Urothelium cell line (cell line): ENCODE data around the gene SAP30BP.

Source experiments
- DNase-seq: peaks from one replicate; pipeline ENCODE4 v3.0.0; 2011; ENCODE audit warnings: low spot score, mixed read lengths
- FAIRE-seq: peaks from 2 replicates; lab custom pipeline; 2011; peaks lifted over from hg19 to GRCh38; lab: Jason Lieb, UNC

SAP30BP gene

DNA sequence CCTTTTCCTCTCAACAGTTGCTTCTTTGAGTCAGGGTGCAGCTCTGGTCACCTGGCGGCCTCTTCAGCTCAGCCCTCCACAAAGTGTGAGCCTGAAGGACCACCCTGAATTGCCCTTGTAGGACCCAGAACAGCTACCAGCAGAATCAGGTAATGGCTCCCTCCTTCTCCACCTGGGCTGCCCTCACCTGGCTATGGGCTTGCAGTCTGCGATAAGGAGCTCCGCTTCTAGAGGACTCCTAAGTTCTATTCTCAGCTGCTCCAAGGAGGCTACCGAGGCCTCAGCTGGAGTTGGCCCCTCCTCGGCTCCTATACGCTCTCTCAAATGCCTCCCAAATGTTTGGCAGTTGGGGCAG lies 20.5 kb upstream of the SAP30BP start:
- FAIRE-seq, result no peak

DNA sequence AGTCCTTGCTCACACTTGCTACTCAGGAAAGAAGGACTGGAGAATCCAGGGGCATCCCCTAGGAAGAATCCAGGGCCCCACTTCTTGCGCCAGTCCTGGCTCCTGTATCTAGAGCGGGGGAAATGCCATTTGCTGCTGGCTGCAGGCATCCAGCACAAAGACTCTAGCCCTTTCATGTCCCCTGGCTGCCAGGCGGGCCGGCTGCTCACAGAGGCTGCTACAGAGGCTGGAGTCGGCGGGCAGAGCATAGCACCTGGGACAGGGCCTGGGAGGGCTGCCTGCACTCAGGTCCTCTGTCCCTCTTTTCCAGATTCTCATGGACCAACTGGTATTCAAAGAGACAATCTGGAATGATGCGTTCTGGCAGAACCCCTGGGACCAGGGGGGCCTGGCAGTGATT lies 20.1 kb upstream of the SAP30BP start:
- FAIRE-seq (no peak), DNase-seq (no peak)

More for the DNA sequence above, 20.5 kb upstream of the SAP30BP start:
- no peak for DNase-seq

DNA sequence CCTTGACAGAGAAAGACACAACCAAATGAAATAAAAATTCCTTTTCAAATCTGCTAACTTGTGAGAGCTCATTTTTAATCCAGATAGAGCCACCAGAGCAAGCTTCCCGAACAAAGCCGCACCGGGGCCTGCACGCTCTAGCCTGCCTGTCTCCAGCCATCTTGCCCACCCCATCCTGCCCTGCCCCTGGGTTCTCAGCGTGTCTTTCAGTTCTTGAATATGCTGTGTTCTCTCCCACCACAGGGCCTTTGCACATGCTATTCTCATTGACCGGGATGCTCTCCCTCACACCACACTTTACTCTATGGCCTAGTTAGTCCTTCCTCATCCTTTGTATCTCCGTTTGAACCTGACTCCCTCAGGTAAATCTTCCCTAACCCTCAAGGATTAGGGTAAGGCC lies 19.2 kb upstream of the SAP30BP start:
- DNase-seq, result no peak
- no peak for FAIRE-seq

DNA sequence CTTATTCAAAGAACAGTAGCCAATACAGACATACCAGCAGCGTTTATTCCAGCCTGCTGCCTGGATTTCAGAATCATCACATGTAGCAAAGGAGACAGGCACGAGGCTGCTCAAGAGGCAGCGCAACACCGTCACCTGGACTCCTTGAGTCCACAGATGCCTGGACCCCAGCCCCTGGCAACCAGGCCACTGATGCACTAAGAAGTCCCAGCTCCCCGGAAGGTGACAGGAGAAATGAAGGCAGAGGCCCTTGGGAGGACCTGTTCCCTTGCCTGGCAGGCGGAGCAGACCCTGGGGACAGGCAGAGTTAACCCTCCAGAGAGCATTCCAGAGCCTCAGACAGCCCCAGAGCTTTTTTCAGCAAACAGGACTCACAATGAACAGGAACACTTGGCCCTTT lies 17.5 kb upstream of the SAP30BP start:
- no peak for FAIRE-seq
- no peak for DNase-seq

DNA sequence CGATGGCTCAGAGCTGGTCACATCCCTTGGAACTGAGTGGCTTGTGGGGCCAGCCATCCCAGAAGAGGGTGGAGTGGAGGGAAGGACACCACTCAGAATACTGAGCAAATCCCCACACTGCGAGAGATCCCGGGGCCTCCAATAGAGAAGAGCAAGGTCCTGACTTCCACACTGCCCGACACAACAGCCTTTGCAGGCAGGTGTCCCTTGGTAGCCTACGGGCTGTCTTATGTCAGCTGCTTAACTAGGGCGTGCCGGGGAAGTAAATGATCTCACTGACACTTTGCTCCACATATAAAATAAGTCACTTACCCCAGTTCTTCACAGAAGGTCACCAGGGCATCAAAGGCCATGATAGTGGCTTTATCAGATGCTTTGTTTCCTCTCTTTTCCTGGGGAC lies 16.3 kb upstream of the SAP30BP start:
- DNase-seq (no peak), FAIRE-seq (no peak)

DNA sequence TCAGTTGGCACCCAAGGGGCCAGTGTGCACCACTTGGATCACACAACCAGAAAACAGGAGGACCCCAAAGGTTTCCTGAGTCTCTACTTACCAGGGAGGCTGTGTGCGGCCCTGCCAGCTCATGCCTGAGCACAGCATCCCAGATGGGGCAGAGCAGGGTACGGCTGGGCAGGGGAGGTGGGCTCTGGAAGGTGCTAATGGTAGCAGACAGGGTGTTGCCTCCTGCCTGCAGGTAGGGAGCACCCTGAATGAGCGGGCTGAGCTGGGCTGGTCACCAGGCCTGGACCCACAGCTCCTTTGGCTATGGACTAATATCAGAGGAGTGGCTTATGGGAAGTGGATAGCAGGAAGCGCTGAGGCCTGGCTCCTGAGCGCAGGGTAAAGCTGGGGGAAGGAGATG lies 14.8 kb upstream of the SAP30BP start:
- peak; percentile 61 for FAIRE-seq
- no peak for DNase-seq

DNA sequence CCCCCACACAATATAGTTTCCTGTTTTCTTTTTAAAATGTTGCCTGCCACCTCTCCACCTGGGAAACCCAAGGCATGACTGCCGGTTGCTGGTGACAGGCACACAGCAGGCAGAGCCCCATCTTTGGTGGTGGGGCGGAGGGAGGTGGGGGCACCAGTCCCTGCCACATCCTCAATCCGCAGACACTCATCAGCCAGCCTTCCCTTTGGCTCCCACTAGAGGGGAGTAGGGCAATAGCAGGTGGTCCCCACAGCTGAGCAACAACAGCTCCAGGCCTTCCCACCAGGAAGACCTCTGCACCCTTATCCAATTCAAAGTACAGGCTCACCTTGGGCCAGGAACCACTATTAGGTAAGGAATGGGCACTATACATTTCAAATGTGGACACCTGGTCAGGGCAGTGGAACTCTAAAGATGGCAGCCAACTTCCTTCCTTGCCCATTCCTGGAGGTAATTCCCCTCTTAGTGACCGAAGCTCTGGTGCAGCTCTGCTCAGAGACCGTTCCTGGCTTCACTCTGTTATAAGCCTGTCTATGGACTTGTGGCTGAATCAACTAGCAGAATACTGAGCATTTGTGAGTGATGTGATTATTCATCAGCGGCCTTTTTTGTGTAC lies 14.1 kb upstream of the SAP30BP start:
- DNase-seq, result peak; percentile 69
- peak; percentile 85 for FAIRE-seq

DNA sequence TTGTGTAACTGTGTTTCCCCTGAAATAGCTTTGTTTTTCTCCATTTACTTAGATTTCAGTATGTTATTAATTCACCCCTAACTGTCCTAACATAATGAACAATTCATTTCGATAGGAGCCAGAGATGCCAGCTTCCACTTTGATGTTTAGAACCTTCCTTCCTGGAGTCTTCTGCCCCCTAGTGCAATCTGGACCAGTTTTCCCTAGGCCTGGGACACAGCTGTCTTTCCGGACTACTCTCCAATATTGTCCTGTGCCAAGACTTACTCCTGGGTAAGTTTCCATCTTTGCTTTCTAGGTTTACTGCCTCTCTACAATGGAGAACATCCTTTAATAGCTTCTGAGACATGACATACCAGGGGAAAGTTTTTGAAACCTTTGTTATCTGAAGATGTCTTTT lies 13.0 kb upstream of the SAP30BP start:
- FAIRE-seq (no peak), DNase-seq (no peak)

DNA sequence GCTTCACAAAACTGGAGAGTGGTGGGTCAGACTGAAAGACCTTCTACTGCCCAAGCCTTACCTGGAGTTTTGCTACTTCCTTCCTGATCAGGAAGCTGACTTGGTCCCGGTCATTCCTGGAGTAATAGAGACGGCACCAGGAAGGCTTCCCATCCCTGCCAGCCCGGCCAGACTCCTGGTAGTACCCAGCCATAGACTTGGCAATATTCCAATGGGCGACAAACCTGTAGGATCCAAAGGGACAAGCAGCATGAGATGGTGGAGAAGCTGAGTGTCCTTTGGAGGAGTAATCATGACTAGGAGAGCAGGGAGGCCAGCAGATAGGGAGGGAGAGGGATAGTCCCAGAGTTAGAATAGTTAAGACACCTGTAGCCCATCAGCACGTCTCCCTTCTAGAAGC lies 8.9 kb upstream of the SAP30BP start:
- DNase-seq, result no peak
- FAIRE-seq, result no peak

DNA sequence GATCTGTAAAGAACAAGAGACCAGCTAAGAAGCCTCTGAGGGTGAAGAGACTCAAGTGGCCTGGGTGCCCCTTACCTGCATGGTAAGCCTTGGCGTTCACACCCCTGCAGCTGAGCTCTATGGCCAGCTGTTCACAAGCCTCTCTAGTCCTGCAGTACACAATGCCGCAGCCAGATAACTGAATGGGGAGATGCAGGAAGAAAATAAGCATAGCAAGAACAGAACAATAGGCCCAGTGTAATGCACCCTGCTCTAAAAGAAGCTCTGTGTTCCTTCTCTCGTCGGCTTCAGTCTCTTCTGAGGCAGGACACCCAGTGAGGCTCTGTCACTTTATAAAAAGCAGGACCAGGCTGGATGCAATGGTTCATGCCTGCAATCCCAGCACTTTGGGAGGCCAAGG lies 5.6 kb upstream of the SAP30BP start:
- FAIRE-seq (no peak), DNase-seq (no peak)

DNA sequence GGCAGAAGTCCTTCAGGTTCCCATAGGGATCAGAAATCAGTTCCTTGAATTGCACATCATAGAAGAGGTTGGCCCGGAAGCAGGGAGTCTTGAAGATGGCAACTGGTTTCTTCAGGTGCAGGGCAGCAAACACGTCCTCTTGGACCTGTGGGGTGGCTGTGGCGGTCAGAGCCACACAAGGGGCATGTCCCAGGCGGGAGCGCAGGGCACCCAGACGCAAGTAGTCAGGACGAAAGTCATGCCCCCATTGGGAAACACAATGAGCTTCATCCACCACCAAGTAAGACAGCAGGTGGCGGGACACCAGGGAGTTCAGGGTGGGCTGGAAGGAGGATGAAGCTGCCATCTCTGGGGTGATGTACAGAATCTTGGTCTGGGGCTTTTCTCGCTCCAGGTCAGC lies 4.6 kb upstream of the SAP30BP start:
- FAIRE-seq, result no peak
- DNase-seq, result no peak

DNA sequence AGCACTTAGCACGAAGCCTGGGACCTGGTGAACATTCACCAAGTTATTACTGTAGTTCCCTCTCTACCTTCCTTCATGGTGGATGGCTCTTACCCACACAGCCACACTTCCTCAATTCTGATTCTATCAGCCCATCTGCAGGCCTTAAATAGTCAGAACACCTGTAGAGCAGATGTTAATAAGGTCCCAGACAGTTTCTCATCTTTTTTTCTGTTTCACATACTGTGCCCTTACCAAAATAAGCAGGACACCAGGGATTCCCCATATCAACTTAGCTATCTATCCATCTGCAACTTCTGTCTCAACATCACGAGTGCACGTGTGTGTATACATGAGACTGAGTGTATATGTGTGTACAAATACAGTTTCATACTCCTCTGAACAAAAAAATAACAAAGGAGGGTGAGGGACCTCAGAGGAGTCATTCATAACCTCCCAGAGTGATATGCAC lies 3.0 kb upstream of the SAP30BP start:
- FAIRE-seq (no peak), DNase-seq (no peak)

DNA sequence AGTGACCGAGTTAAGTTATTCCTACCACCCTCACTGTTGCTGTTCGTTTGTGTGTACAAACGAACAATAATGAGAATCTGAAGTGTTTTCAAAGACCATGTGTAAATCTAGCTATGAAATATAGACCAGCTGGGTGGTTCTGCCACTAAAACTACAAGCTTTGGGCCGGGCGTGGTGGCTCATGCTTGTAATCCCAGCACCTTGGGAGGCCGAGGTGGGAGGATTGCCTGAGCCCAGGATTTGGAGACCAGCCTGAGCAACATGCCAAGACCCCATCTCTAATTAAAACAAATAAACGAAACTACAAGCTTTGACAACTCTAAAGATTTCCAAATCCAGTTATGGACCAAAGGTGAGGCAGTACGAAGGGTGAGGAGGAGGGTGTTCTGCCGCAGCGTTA lies 1.2 kb upstream of the SAP30BP start:
- DNase-seq (no peak), FAIRE-seq (no peak)

DNA sequence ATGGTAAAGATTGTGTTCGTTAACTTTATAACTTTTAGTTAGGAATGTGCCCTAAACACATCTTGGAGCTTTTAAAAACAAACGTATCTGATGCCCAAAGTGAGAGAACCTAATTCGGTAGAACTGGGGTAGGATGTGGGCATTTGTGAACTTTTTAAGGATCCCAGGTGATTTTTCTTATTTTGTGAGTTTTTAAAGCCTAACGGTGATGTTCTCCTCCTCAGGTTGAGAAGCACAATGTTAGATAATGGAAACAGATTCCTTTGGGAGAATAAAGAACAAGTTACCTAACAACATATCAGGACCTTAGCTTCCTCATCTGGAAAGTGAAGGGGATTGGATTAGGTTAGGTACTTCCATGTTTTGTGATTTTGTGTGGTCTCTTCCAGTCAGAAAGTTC lies 687 bp downstream of the SAP30BP start:
- DNase-seq (no peak), FAIRE-seq (no peak)

DNA sequence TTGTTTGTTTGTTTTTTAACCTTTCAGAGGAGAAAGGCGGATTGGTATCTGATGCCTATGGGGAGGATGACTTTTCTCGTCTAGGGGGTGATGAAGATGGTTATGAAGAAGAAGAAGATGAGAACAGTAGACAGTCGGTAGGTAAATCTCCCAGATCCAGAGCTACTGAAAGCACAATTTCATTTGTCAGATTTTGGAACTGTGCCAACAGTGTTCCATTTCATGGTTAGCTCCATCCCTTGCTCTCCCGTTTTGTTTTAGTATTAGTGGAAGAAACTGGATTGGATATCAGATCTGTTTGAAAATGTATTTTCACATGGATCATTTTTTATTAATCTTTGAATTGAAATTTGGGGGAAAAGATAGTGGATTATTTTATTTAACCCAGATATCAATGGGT lies 1.4 kb downstream of the SAP30BP start:
- no peak for DNase-seq
- FAIRE-seq, result no peak

DNA sequence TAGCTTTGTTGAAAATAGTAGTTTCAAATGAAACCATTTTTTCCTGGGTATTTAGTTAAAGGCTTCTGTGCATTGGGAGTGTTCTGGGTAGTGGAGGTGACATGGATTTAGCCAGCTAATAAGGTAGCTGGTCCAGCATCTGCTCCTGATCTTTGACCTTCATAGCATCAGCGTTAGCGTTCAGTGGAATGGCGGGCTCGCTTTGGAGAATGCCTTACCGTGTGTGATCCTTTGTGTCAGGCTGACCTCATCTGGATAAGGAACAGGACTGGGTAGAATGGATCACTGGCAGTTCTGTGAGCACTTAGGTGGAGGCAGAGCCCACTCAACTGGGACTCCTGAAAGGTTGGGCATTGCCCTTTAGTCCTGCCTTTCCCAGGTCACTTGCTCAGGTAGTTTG lies 3.7 kb downstream of the SAP30BP start:
- DNase-seq (no peak), FAIRE-seq (no peak)

DNA sequence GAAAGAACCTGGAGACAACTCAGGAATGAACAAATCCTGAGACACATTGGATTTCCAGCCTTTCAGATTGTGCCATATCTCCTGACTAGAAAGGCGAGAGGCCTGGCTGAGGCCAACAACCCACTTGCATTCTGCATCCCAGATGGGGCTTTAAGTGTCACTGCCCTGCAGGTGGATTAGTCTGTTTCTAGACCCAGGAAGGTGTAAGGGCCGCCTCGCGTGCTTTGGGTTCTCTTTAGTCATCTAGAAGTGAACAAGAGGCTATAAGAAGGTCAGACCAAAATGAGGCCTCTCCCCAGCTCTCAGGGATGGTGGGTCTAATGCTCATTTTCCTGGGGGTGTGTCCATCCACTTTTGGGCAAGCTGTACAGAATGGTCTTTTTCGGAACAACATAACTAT lies 4.9 kb downstream of the SAP30BP start:
- DNase-seq (no peak), FAIRE-seq (no peak)

DNA sequence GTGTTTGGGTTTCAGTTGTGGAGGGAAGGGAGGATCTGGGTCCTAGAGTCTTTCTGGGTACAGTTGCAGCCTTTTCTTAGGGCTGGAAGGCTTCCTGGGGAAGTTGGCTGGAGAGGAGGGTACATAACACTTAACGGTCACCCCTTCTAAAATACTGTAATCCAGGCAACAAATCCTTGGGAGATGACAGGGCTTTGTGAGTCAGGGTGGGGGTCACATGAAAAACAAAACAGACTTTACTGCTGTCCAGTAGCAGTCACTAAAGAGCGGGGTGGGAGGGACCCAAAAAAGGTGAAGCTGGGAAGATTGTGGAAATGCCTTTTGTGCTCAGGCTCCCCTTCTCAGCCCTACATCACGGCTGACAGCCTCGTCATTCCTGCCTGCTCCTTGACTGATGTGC lies 6.3 kb downstream of the SAP30BP start:
- DNase-seq, result no peak
- no peak for FAIRE-seq

DNA sequence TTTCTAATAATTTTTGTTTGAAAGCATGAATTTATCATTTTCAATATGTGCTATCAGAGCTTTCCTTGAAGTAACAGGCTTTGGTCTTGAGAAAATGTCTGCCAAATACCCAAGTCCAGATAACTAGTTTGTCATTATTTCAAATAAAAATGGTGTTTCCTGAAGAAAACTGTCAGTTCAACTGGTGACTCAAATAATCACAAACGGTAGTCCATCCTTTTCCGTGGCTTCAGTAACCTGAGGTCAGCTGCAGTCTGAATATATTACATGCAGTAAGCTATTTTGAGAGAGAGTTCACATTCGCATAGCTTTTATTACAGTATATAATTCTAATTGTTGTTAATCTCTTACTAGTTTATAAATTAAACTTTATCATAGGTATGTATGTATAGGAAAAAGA lies 9.3 kb downstream of the SAP30BP start:
- DNase-seq, result no peak
- no peak for FAIRE-seq

DNA sequence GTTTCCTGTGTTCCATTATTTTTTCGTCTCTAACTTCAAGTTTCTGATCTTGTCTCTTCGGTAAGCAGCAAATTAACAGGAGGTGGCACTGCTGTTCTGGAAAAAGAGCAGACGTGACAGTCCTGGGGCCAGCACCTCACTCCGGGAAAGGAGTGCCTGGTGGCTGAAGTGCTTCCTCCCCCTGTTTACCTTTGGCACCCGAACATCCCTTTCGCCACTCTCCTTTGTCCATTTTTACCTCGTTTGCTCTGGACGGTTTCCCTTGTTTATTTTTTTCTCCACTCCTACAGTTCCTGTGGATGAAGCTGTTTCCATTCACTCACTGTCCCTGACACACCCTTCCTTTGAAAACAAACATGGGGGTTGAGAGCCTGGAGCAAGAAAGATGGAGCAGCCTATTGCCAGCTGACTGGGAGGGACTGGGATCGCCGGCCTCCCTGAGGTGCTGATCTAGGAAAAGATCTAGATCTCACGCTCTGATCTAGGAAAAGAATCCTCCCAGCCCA lies 12.6 kb downstream of the SAP30BP start:
- no peak for FAIRE-seq
- DNase-seq, result no peak

DNA sequence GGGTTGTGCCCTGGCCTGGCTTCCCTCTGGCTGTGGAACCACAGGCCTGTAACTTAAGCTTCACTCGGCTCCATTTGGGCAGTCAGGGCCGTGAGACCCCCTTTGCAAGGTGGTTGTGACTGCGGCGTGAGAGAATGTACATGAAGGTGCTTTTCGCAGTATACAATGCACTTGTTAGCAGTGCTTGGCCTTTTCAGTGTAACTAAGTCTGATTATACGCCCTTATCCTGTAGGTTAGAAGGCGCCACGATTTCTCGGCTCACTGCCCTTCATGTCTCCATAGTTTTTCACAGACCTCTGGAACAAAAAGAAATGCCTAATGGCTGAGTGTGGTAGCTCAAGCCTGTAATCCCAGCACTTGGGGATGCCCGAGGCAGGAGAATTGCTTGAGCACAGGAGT lies 13.3 kb downstream of the SAP30BP start:
- DNase-seq, result no peak
- no peak for FAIRE-seq

DNA sequence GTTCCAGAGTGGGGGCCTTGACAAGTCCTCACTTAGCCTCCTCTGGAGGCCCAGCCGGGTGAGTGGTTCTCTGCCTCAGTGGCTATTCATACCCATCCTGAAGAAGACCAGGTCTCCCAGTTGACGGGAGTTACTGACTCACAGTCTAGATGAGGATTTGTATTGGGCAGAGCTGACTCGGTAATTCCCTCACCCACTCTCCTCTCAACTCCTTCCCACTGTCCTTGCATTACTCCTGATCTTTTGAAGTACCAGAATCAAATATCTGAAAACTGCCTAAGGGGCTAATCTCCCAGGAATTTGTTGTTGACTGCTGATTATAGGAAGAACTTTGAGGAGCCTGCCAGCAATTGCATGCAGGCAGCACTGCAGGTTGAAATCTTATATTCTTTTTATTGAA lies 14.2 kb downstream of the SAP30BP start:
- DNase-seq, result no peak
- FAIRE-seq, result no peak

DNA sequence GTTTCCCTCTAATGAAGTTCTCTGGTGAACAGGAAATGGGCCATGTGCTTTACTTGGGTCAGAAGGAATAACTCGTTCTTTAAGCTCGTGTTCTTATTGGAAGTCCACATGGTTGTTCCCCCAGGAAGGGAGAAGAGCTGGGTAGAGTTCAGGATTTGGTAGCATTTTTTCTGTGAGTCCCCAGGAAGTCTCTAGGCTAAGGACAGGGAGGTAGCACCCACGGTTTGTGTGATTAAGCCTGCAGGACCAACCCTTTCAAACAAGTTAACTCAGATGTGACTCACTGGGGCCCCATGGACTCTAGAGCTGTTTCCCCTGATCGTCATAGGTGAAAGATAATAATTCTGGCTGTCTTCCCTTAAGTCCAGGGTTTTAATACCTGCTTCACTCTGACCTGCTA lies 16.4 kb downstream of the SAP30BP start:
- DNase-seq (peak; percentile 46), FAIRE-seq (no peak)
